Parathyroid adenoma (tissue), 2 donors: ENCODE data around the gene RTN4RL2.

Source experiments
- H2AFZ ChIP-seq: fragments of 300-600 bp; sonication (generic); one replicate; pipeline ENCODE4 v1.7.0; 2017; ENCODE audit warnings: antibody characterized with exemption, mild to moderate bottlenecking
- H3K27ac ChIP-seq: fragments of 300-600 bp; sonication (generic); one replicate; pipeline ENCODE4 v1.7.0; 2017
- H3K27me3 ChIP-seq: fragments of 300-600 bp; sonication (generic); one replicate; pipeline ENCODE4 v1.7.0; 2017; ENCODE audit warnings: low read length; ENCODE audit not compliant: control insufficient read depth, insufficient read depth
- H3K36me3 ChIP-seq: fragments of 300-600 bp; sonication (generic); one replicate; pipeline ENCODE4 v1.7.0; 2017; ENCODE audit warnings: low read length; ENCODE audit not compliant: control insufficient read depth, insufficient read depth
- H3K4me1 ChIP-seq: fragments of 300-600 bp; sonication (generic); one replicate; pipeline ENCODE4 v1.7.0; 2017; ENCODE audit warnings: control low read depth
- H3K4me2 ChIP-seq: fragments of 300-600 bp; sonication (generic); one replicate; pipeline ENCODE4 v1.7.0; 2017; ENCODE audit warnings: low read length
- H3K4me3 ChIP-seq: fragments of 300-600 bp; sonication (generic); one replicate; pipeline ENCODE4 v1.7.0; 2017; ENCODE audit warnings: low read depth, low read length
- H3K79me2 ChIP-seq: fragments of 300-600 bp; sonication (generic); one replicate; pipeline ENCODE4 v1.7.0; 2017; ENCODE audit warnings: control low read depth
- H3K9ac ChIP-seq: fragments of 300-600 bp; sonication (generic); one replicate; pipeline ENCODE4 v1.7.0; 2017; ENCODE audit warnings: mild to moderate bottlenecking
- H3K9me3 ChIP-seq: fragments of 300-600 bp; sonication (generic); one replicate; pipeline ENCODE4 v1.7.0; 2017; ENCODE audit warnings: low read length; ENCODE audit not compliant: control insufficient read depth
- CTCF ChIP-seq: fragments of 300-600 bp; sonication (generic); IDR thresholded peaks from one replicate; pipeline ENCODE4 v1.7.0; 2017; ENCODE audit warnings: antibody characterized with exemption, mild to moderate bottlenecking
- donor health status: primary hyperparathyroidism.

RTN4RL2 gene

GRCh38 chr11:57460022-57460757 lies at the start of gene RTN4RL2:
Gene RTN4RL2 (plus strand): TSS chr11:57460528. CDS start chr11:57460866, 338 bp downstream.
- H2AFZ ChIP-seq, result peak within 1 kb of the TSS; percentile 75
- TF ChIP-seq CTCF, result no peak
- no peaks in the 10 kb centered on the region for H3K9me3 ChIP-seq
- no peaks in the 10 kb centered on the region for H3K36me3 ChIP-seq
- peak within 1 kb of the TSS; percentile 48 for H3K4me3 ChIP-seq
- peak within 1 kb of the TSS; percentile 68 for H3K4me2 ChIP-seq
- H3K9ac ChIP-seq, result no peak within 1 kb of the TSS
- no peaks in the 10 kb centered on the region for H3K27me3 ChIP-seq
- H3K4me1 ChIP-seq, result no peaks in the 10 kb centered on the region
- H3K79me2 ChIP-seq, result no peaks in the 10 kb centered on the region
- no peak within 1 kb of the TSS for H3K27ac ChIP-seq

- no peaks in the 10 kb centered on the region for H3K27me3 ChIP-seq
- no peaks in the 10 kb centered on the region for H3K36me3 ChIP-seq
- H3K4me3 ChIP-seq, result no peak overlapping the region
- no peaks in the 10 kb centered on the region for H3K79me2 ChIP-seq
- no peaks in the 10 kb centered on the region for H3K4me1 ChIP-seq
- H2AFZ ChIP-seq, result no peak overlapping the region
- TF ChIP-seq CTCF, result no peak
- no peak overlapping the region for H3K4me2 ChIP-seq
- no peak overlapping the region for H3K9ac ChIP-seq
- no peaks in the 10 kb centered on the region for H3K9me3 ChIP-seq
- no peak overlapping the region for H3K27ac ChIP-seq
These were observed 46.6 kb upstream of the RTN4RL2 start for GRCh38 chr11:57413681-57414080.

- H3K79me2 ChIP-seq, result no peaks in the 10 kb centered on the region
- H3K4me3 ChIP-seq, result no peak overlapping the region
- H3K27ac ChIP-seq, result no peak overlapping the region
- H3K4me2 ChIP-seq, result no peak overlapping the region
- H3K9ac ChIP-seq, result no peak overlapping the region
- H3K27me3 ChIP-seq, result no peaks in the 10 kb centered on the region
- TF ChIP-seq CTCF, result no peak
- no peaks in the 10 kb centered on the region for H3K9me3 ChIP-seq
- no peak overlapping the region for H2AFZ ChIP-seq
- H3K4me1 ChIP-seq, result no peaks in the 10 kb centered on the region
- H3K36me3 ChIP-seq, result no peaks in the 10 kb centered on the region
These were observed 45.6 kb upstream of the RTN4RL2 start for GRCh38 chr11:57414612-57415212.

- Histone ChIP-seq H3K9ac (no peak overlapping the region), H3K4me3 (no peak overlapping the region), H3K27ac (no peak overlapping the region), H3K27me3 (no peaks in the 10 kb centered on the region), H3K4me2 (no peak overlapping the region), H3K9me3 (no peaks in the 10 kb centered on the region), H3K36me3 (no peaks in the 10 kb centered on the region), H2AFZ (no peak overlapping the region), H3K4me1 (no peaks in the 10 kb centered on the region), H3K79me2 (no peaks in the 10 kb centered on the region)
- TF ChIP-seq CTCF, result no peak
These were observed 43.9 kb upstream of the RTN4RL2 start for GRCh38 chr11:57416436-57416835.
